IMR-90 (cell line): ENCODE results near the gene RAB19.
"Not testable (repeated sequence)": the region's sequence is repeated elsewhere in the genome, so short reads cannot be mapped to it uniquely, and the experiment has no call there.

ENCODE experiments used
- BHLHE40 ChIP-seq: fragments of 150-350 bp; IDR thresholded peaks from 2 replicates; pipeline ENCODE4 v1.6.1; 2016; ENCODE audit warnings: mild to moderate bottlenecking, low read depth, low read length
- CEBPB ChIP-seq: IDR thresholded peaks from 2 replicates; pipeline ENCODE4 v1.6.1; 2012; ENCODE audit warnings: low read depth, low read length, improper control_type of control experiment
- CHD1 ChIP-seq: IDR thresholded peaks from 2 replicates; pipeline ENCODE4 v1.6.1; 2012; ENCODE audit warnings: low read depth, low read length, improper control_type of control experiment
- FOS ChIP-seq: fragments of 150-350 bp; IDR thresholded peaks from 2 replicates; pipeline ENCODE4 v1.6.1; 2016; ENCODE audit warnings: low read depth, low read length
- MAFK ChIP-seq: IDR thresholded peaks from 2 replicates; pipeline ENCODE4 v1.6.1; 2012; ENCODE audit warnings: low read depth, low read length, improper control_type of control experiment
- MXI1 ChIP-seq: IDR thresholded peaks from 2 replicates; pipeline ENCODE4 v1.6.1; 2012; ENCODE audit warnings: low read depth, mild to moderate bottlenecking, low read length, moderate library complexity, borderline replicate concordance
- POLR2A ChIP-seq: IDR thresholded peaks from 2 replicates; pipeline ENCODE4 v1.6.1; 2012; ENCODE audit warnings: mild to moderate bottlenecking, low read depth, low read length
- RAD21 ChIP-seq: IDR thresholded peaks from 2 replicates; pipeline ENCODE4 v1.6.1; 2012; ENCODE audit warnings: low read length, improper control_type of control experiment
- RCOR1 ChIP-seq: IDR thresholded peaks from 2 replicates; pipeline ENCODE4 v1.6.1; 2012; ENCODE audit warnings: mild to moderate bottlenecking, low read length, improper control_type of control experiment; ENCODE audit not compliant: insufficient replicate concordance
- RFX5 ChIP-seq: IDR thresholded peaks from 2 replicates; pipeline ENCODE4 v1.8.0; 2012; ENCODE audit warnings: low read depth, mild to moderate bottlenecking, low read length, moderate library complexity
- SMC3 ChIP-seq: fragments of 150-350 bp; IDR thresholded peaks from 2 replicates; pipeline ENCODE4 v1.6.1; 2016; ENCODE audit warnings: low read depth, mild to moderate bottlenecking, antibody characterized with exemption, low read length, moderate library complexity
- USF2 ChIP-seq: fragments of 150-350 bp; IDR thresholded peaks from 2 replicates; pipeline ENCODE4 v1.6.1; 2017; ENCODE audit warnings: mild to moderate bottlenecking, antibody characterized with exemption, low read length, low read depth
- TF ChIP-seq, protein P1 (sequence below): conservative IDR thresholded peaks from 2 replicates; pipeline ENCODE4 v1.5.1; 2012; ENCODE audit warnings: mild to moderate bottlenecking, low read depth, low read length, improper control_type of control experiment
- TF ChIP-seq, protein P2 (sequence below): fragments of 150-350 bp; IDR thresholded peaks from 2 replicates; pipeline ENCODE4 v1.6.1; 2016; ENCODE audit warnings: low read depth, mild to moderate bottlenecking, low read length, moderate library complexity, borderline replicate concordance

DNA sequence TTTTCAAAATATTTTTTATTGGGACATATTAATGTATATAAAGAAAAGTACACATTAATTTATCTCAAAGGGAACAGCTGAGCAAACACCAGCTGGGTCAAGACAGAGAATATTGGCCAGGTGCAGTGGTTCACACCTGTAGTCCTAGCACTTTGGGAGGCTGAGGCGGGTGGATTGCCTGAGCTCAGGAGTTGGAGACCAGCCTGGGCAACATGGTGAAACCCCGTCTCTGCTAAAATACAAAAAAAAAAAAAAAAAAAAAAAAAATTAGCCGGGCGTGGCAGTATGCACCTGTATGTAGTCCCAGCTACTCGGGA, 14.3 kb downstream of the RAB19 start:
- not testable (repeated sequence) for TF ChIP-seq POLR2A, RFX5, MXI1, MAFK, RAD21, CEBPB, FOS, USF2, RCOR1, SMC3, CHD1, BHLHE40
- TF ChIP-seq, protein P1, sequence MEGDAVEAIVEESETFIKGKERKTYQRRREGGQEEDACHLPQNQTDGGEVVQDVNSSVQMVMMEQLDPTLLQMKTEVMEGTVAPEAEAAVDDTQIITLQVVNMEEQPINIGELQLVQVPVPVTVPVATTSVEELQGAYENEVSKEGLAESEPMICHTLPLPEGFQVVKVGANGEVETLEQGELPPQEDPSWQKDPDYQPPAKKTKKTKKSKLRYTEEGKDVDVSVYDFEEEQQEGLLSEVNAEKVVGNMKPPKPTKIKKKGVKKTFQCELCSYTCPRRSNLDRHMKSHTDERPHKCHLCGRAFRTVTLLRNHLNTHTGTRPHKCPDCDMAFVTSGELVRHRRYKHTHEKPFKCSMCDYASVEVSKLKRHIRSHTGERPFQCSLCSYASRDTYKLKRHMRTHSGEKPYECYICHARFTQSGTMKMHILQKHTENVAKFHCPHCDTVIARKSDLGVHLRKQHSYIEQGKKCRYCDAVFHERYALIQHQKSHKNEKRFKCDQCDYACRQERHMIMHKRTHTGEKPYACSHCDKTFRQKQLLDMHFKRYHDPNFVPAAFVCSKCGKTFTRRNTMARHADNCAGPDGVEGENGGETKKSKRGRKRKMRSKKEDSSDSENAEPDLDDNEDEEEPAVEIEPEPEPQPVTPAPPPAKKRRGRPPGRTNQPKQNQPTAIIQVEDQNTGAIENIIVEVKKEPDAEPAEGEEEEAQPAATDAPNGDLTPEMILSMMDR = not testable (repeated sequence)
- TF ChIP-seq, protein P2, sequence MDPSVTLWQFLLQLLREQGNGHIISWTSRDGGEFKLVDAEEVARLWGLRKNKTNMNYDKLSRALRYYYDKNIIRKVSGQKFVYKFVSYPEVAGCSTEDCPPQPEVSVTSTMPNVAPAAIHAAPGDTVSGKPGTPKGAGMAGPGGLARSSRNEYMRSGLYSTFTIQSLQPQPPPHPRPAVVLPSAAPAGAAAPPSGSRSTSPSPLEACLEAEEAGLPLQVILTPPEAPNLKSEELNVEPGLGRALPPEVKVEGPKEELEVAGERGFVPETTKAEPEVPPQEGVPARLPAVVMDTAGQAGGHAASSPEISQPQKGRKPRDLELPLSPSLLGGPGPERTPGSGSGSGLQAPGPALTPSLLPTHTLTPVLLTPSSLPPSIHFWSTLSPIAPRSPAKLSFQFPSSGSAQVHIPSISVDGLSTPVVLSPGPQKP = not testable (repeated sequence)
